DND-41 (cell line): Measurements from ENCODE around the gene NPY4R.
"Not testable (repeated sequence)": the region's sequence is repeated elsewhere in the genome, so short reads cannot be mapped to it uniquely, and the experiment has no call there.

Experiments used
- ATAC-seq: fragments of 200-7000 bp; cut with Tn5 transposase; 3 replicates; pipeline ENCODE4 v1.9.1; 2021; ENCODE audit warnings: low read depth; ENCODE audit not compliant: insufficient read depth
- DNase-seq: peaks from one replicate; pipeline ENCODE4 v3.0.0-alpha.2; 2020
- H2AFZ ChIP-seq: 2 replicates; pipeline ENCODE4 v1.6.0; 2012; ENCODE audit warnings: low read depth, low read length
- H3K27ac ChIP-seq: 2 replicates; pipeline ENCODE4 v1.5.1; 2012; ENCODE audit warnings: low read length, inconsistent platforms
- H3K27me3 ChIP-seq: fragments of 200-600 bp; sonication (generic); 2 replicates; pipeline ENCODE4 v1.6.0; 2012; ENCODE audit warnings: low read length, mild to moderate bottlenecking, inconsistent platforms; ENCODE audit not compliant: insufficient read depth, poor library complexity
- H3K36me3 ChIP-seq: 2 replicates; pipeline ENCODE4 v1.5.1; 2012; ENCODE audit warnings: low read length, inconsistent platforms; ENCODE audit not compliant: insufficient read depth
- H3K4me1 ChIP-seq: 2 replicates; pipeline ENCODE4 v1.5.1; 2012; ENCODE audit warnings: mild to moderate bottlenecking, low read length; ENCODE audit not compliant: insufficient read depth
- H3K4me2 ChIP-seq: 2 replicates; pipeline ENCODE4 v1.6.0; 2012; ENCODE audit warnings: mild to moderate bottlenecking, moderate library complexity, low read length, inconsistent platforms; ENCODE audit not compliant: insufficient read depth
- H3K4me3 ChIP-seq, 2 experiments: fragments of 200-600 bp in 1 of 2; shearing (Covaris generic) in 1 of 2; 2 replicates each; pipeline ENCODE4 v1.5.1; 2012 to 2016; ENCODE audit warnings: inconsistent platforms in 2 of 2, low read length in 2 of 2, mild to moderate bottlenecking in 2 of 2, low read depth in 1 of 2, moderate library complexity in 1 of 2
- H3K79me2 ChIP-seq: 2 replicates; pipeline ENCODE4 v1.6.0; 2012; ENCODE audit warnings: low read length, inconsistent platforms; ENCODE audit not compliant: insufficient read depth
- H3K9ac ChIP-seq: 2 replicates; pipeline ENCODE4 v1.6.0; 2012; ENCODE audit warnings: low read depth, mild to moderate bottlenecking, inconsistent platforms, low read length, moderate library complexity
- H3K9me3 ChIP-seq: 2 replicates; pipeline ENCODE4 v1.5.1; 2012; ENCODE audit warnings: low read length, moderate library complexity, mild to moderate bottlenecking, inconsistent platforms; ENCODE audit not compliant: insufficient read depth, severe bottlenecking
- H4K20me1 ChIP-seq: 2 replicates; pipeline ENCODE4 v1.6.0; 2012; ENCODE audit warnings: low read length; ENCODE audit not compliant: insufficient read depth

NPY4R gene

DNA sequence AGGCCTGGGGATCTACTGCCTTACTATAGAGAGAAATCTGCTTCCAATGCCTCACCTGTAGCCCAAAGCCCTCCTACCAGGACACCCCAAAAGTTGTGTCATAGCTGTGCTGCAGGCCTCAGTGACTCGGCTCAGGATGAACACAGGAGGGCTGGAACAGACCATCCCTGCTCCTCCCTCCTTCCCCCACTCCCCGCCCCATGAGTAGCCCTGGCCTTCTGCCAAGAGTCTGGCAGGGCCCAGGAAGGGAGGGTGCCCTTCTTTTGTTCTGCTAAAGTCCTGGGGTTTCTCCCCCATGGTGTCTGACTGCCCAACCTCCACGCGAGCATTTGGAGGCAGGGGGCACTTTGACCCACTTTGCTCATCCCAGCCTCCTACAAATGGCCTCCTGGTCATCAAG is 24.8 kb downstream of the NPY4R start:
- H3K27ac ChIP-seq, H3K9ac ChIP-seq, H4K20me1 ChIP-seq, H3K36me3 ChIP-seq, H2AFZ ChIP-seq, H3K79me2 ChIP-seq, H3K4me1 ChIP-seq, H3K4me3 ChIP-seq, H3K9me3 ChIP-seq, H3K27me3 ChIP-seq, H3K4me2 ChIP-seq, ATAC-seq: not testable (repeated sequence)
- peak; percentile 10 for DNase-seq

DNA sequence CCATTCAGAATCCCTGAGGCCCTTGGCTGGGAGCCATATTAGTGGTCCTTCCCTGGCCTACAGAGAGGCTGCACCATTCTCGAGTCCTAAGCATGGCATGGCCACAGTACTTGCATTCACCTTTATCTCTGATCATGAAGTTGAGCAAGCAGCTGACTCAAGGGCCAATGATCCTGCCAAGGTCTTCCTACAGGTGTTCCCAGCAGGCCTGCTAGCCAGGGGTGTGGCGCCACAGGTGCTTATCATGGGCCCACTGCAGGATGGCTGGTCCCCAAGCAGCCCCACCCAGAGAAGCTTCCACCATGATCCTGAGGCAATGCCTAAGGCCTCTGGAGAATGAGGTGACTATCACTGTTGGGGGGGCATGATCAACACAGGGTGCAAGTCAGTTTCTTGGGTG is 42.2 kb downstream of the NPY4R start:
- DNase-seq, H3K4me3 ChIP-seq, H3K79me2 ChIP-seq, H3K36me3 ChIP-seq, ATAC-seq, H2AFZ ChIP-seq, H3K27ac ChIP-seq, H4K20me1 ChIP-seq, H3K4me1 ChIP-seq, H3K4me2 ChIP-seq, H3K9me3 ChIP-seq, H3K27me3 ChIP-seq, H3K9ac ChIP-seq: not testable (repeated sequence)

DNA sequence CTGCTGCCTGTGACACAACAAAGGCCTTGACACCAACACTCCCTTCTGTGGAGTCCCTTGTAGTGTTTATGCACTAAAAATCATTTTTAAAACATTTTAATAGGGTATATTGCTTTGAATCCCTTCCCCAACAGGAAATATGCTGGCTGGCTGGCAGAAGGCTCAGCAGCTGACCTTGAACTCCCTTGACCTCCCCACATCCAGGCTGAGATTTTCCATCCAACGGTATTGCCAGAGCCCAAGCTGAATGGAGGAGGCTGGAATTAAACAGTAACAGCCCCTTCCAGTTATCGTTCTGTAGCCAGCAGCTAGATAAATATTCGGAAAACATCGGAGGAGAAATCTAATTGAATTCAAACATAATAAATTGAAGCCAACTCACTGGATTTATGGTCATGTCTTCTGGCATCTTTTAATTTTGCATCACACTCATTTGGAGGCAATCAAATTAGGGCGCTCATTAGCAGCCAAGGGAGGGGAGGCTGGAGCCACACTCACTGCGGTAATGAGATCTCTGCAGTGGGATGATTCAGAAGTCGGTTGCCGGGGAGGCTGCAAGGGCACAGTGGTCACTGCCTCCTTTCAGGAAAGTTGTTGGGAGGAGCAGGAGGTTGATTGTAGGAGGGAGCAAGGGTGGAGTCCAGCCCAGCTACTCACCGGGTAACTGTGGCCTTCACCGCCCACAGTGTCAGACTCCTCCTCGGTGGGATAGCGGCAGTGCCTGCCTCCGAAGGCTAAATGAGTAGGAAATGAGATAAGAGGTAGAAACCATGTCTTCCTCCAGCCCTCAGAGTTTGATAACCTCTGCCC is 46.0 kb downstream of the NPY4R start:
- not testable (repeated sequence) for H4K20me1 ChIP-seq, H3K9me3 ChIP-seq, ATAC-seq, DNase-seq, H3K27ac ChIP-seq, H3K4me1 ChIP-seq, H2AFZ ChIP-seq, H3K79me2 ChIP-seq, H3K27me3 ChIP-seq, H3K4me2 ChIP-seq, H3K4me3 ChIP-seq, H3K36me3 ChIP-seq, H3K9ac ChIP-seq

DNA sequence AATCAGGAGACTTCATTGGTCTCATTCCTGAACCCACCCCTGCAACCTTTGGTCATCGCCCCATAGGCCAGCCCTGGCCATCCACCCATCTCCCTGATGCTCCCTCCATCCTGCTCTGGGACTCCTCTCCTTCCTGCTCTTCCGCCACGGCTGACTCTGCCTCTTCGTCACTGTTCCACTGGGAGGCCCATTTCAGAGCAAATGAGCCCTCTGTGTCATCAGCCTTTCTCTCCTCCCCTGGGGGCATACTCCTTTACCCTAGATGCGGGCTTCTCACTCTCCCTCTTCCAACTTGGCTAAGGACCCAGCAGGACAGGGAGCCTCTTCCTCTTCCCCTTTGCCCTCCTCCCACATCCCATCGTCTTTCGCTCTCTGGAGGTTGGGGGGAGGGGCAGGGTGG is 47.5 kb downstream of the NPY4R start:
- H3K9ac ChIP-seq, H2AFZ ChIP-seq, H3K27ac ChIP-seq, H3K79me2 ChIP-seq, H3K4me3 ChIP-seq, H3K4me2 ChIP-seq, H3K4me1 ChIP-seq, DNase-seq, H3K36me3 ChIP-seq, H4K20me1 ChIP-seq, ATAC-seq, H3K9me3 ChIP-seq, H3K27me3 ChIP-seq: not testable (repeated sequence)

DNA sequence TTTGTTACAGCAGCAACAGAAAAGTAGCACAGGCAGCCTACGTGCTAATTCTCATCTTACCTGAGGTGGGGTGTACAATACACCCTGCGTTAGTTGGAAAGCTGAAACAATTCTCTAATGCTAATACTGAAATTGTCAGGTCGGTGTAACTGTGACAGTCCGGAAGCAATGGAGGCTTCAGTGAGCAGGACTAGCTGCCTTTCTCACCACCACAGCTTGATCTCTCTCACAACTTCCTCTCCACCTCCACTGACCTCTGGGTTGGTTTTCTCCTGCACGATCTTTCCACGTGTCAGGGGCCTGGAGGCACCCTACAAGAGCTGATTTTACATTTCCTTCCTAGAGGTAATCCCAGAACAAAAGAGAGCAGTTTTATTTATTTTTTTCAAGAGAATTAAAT is 50.5 kb downstream of the NPY4R start:
- H3K27ac ChIP-seq, H3K9ac ChIP-seq, H4K20me1 ChIP-seq, H3K4me2 ChIP-seq, H2AFZ ChIP-seq, H3K9me3 ChIP-seq, H3K4me3 ChIP-seq, DNase-seq, H3K4me1 ChIP-seq, H3K79me2 ChIP-seq, H3K36me3 ChIP-seq, ATAC-seq, H3K27me3 ChIP-seq: not testable (repeated sequence)

DNA sequence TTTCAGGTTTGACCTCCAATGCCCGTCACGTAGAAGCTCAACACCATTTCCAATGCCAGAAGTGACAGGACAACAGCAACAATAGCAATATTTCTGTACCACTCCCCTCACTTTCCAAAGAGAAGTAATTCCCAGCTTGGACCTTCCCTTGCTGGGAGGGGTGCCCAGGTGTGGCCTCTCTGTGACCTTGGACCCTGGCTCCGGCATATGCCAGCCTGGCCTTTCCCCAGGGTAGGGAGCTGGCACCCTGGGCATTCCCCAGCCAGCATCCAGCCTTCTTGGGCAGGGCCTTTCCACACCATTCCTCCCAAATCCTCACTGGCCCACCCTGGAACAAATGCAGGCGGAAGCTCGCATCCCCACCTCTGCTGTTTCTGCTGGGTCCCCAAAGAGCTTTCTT is 53.1 kb downstream of the NPY4R start:
- H2AFZ ChIP-seq, H3K27ac ChIP-seq, H4K20me1 ChIP-seq, DNase-seq, H3K9ac ChIP-seq, H3K4me3 ChIP-seq, H3K79me2 ChIP-seq, H3K36me3 ChIP-seq, H3K27me3 ChIP-seq, H3K4me1 ChIP-seq, H3K4me2 ChIP-seq, ATAC-seq, H3K9me3 ChIP-seq: not testable (repeated sequence)

DNA sequence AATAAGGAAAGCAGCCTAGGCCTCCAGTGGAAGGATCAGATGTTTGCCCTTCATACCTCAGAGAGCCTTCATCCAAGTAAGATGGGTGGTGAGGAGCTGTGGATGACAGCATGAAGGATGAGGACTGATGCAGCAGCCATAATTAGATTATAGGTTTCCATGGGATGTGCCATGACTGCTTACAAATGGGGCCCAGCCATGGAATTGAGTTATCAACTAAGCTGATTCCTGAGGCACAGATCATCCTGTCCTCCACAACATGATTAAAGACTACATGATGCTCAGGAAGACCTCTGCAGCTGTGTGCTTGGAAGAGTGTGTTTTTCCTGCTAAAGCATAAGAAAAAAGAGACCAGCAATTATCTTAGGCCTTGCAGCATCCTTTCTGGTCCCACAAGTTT is 54.6 kb downstream of the NPY4R start:
- H4K20me1 ChIP-seq, H3K27me3 ChIP-seq, H3K4me2 ChIP-seq, ATAC-seq, H3K4me3 ChIP-seq, H3K79me2 ChIP-seq, H3K4me1 ChIP-seq, H2AFZ ChIP-seq, DNase-seq, H3K27ac ChIP-seq, H3K36me3 ChIP-seq, H3K9ac ChIP-seq, H3K9me3 ChIP-seq: not testable (repeated sequence)
